ENCODE results near the gene EFCAB5.
"Not testable (repeated sequence)": the region's sequence is repeated elsewhere in the genome, so short reads cannot be mapped to it uniquely, and the experiment has no call there.

EFCAB5 gene

DNA sequence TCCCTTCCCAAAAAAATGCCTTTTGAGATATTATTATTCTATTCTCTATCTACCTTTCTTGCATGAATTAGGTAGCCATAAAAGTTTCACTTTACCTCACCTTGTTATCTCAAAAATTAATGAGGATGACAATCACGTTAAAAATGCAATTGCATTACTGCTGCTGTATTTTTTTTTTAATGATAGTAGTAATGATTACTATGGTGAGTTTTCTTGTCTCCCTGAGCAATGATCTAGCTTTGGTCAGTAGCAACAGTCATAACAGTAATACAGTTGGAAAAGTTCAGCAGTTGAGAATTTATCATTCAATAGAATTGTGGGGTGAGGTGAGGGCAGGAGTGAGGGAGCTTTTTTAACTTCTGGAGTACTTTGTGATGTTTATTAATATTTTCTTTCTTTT is at the start of gene EFCAB5:
TSS of gene EFCAB5 (plus strand) at position 301 of the 400 bp plus-strand sequence. CDS start 163 bp downstream, outside the sequence.
- in situ Hi-C loops (cut with MboI; ENCODE audit: low pct_unique_long_range_greater_than_20kb, low sequenced_read_pairs, unreplicated experiment) = loop anchor here (25.0 kb wide), 1 partner anchor 304 kb away; no protein-coding TSS in a partner anchor
- DNase-seq (ENCODE audit: low spot score) = no peak
- no peak for TF ChIP-seq CTCF (IDR thresholded peaks at IDR 0.05; ENCODE audit: extremely low read depth, insufficient read depth, missing control alignments)

DNA sequence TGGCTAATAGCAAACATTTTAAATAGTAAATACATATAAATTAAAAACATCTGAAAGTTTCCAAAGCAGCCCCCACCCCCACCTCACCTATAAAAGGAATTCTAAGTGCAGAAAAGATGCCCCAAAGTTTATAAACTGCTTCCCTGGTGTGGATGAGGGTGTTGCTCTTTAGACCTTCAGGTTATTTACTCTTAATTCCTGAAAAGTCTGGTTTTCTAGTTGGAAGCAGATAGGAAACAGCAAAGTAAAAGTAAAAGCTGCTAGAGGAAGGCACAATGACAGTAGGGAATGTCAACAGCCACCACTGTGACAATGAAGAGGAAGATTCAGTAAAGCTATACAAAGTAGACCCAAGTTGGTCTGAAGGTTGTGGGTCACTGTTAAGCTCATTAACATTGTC is 49.2 kb upstream of the EFCAB5 start:
- in situ Hi-C loops (cut with MboI; ENCODE audit: low pct_unique_long_range_greater_than_20kb, low sequenced_read_pairs, unreplicated experiment) = no loop called here
- no peak for DNase-seq (ENCODE audit: low spot score)
- TF ChIP-seq CTCF (IDR thresholded peaks at IDR 0.05; ENCODE audit: extremely low read depth, insufficient read depth, missing control alignments) = no peak

DNA sequence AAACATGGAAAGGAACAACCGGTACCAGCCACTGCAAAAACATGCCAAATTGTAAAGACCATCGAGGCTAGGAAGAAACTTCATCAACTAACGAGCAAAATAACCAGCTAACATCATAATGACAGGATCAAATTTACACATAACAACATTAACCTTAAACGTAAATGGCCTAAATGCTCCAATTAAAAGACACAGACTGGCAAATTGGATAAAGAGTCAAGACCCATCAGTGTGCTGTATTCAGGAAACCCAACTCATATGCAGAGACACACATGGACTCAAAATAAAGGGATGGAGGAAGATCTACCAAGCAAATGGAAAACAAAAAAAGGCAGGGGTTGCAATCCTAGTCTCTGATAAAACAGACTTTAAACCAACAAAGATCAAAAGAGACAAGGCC is 44.3 kb upstream of the EFCAB5 start:
- DNase-seq (ENCODE audit: low spot score); in situ Hi-C loops (cut with MboI; ENCODE audit: low pct_unique_long_range_greater_than_20kb, low sequenced_read_pairs, unreplicated experiment): not testable (repeated sequence)

DNA sequence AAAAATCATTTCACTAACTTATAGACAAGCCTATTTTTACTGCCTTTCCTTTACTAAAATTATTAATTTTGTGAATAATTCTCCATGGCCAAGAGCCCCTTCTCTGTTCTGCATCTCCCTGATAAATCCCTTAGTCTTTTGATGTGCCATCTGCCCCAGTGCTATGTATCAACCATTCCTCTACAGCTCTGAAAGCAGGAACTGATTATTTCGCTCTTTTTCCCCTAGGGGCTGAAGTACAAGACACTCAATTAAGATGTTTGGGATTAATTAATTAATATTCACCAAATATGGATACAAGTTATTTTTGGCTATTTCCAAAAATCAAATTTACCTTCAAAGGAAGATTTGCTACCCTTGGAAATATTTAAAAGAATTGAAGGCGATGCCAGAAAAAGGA is 38.0 kb upstream of the EFCAB5 start:
- TF ChIP-seq CTCF (IDR thresholded peaks at IDR 0.05; ENCODE audit: extremely low read depth, insufficient read depth, missing control alignments) = no peak
- in situ Hi-C loops (cut with MboI; ENCODE audit: low pct_unique_long_range_greater_than_20kb, low sequenced_read_pairs, unreplicated experiment) = no loop called here
- no peak for DNase-seq (ENCODE audit: low spot score)

GRCh38 chr17:29905086-29905878 is 36.2 kb upstream of the EFCAB5 start:
- in situ Hi-C loops (cut with MboI; ENCODE audit: low pct_unique_long_range_greater_than_20kb, low sequenced_read_pairs, unreplicated experiment) = no loop called here
- no peak for DNase-seq (ENCODE audit: low spot score)

DNA sequence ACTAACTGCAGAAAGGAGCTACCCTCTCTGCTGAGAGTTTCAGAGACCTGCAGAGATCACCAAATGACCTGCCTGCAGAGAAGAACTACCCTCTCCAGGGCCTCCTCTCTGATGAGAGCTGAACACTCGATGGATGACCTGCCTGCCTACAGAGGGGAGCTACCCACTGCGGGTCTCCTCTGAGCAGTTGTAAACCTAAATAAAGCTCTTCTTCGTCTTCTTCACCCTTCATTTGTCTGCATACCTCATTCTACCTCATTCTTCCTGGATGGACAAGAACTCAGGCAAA is 35.6 kb upstream of the EFCAB5 start:
- in situ Hi-C loops (cut with MboI; ENCODE audit: low pct_unique_long_range_greater_than_20kb, low sequenced_read_pairs, unreplicated experiment) = no loop called here
- no peak for TF ChIP-seq CTCF (IDR thresholded peaks at IDR 0.05; ENCODE audit: extremely low read depth, insufficient read depth, missing control alignments)
- DNase-seq (ENCODE audit: low spot score) = no peak

More at GRCh38 chr17:29905086-29905878, 36.2 kb upstream of the EFCAB5 start:
- no peak for TF ChIP-seq CTCF (IDR thresholded peaks at IDR 0.05; ENCODE audit: extremely low read depth, insufficient read depth, missing control alignments)

DNA sequence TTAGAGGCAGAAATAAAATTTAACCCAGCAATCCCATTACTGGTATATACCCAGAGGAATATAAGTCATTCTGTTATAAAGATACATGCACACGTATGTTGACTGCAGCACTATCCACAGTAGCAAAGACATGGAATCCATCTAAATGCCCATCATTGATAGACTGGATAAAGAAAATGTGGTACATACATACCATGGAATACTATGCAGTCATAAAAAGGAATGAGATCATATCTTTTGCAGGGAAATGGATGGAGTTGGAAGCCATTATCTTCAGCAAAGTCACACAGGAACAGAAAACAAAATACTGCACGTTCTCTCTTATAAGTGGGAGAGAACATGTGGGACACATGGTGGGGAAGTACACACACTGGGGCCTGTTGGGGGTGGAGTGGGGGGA is 34.5 kb upstream of the EFCAB5 start:
- in situ Hi-C loops (cut with MboI; ENCODE audit: low pct_unique_long_range_greater_than_20kb, low sequenced_read_pairs, unreplicated experiment) = no loop called here
- no peak for TF ChIP-seq CTCF (IDR thresholded peaks at IDR 0.05; ENCODE audit: extremely low read depth, insufficient read depth, missing control alignments)
- DNase-seq (ENCODE audit: low spot score) = no peak
